DND-41 (cell line): ENCODE measurements around the gene FAM53B.
A peak's percentile ranks its signal among the peaks of the same experiment; 100 is the strongest.

Source experiments
- ATAC-seq: fragments of 200-7000 bp; cut with Tn5 transposase; 3 replicates; pipeline ENCODE4 v1.9.1; 2021; ENCODE audit warnings: low read depth; ENCODE audit not compliant: insufficient read depth
- DNase-seq: peaks from one replicate; pipeline ENCODE4 v3.0.0-alpha.2; 2020
- H2AFZ ChIP-seq: 2 replicates; pipeline ENCODE4 v1.6.0; 2012; ENCODE audit warnings: low read depth, low read length
- H3K27ac ChIP-seq: 2 replicates; pipeline ENCODE4 v1.5.1; 2012; ENCODE audit warnings: low read length, inconsistent platforms
- H3K27me3 ChIP-seq: fragments of 200-600 bp; sonication (generic); 2 replicates; pipeline ENCODE4 v1.6.0; 2012; ENCODE audit warnings: low read length, mild to moderate bottlenecking, inconsistent platforms; ENCODE audit not compliant: insufficient read depth, poor library complexity
- H3K36me3 ChIP-seq: 2 replicates; pipeline ENCODE4 v1.5.1; 2012; ENCODE audit warnings: low read length, inconsistent platforms; ENCODE audit not compliant: insufficient read depth
- H3K4me1 ChIP-seq: 2 replicates; pipeline ENCODE4 v1.5.1; 2012; ENCODE audit warnings: mild to moderate bottlenecking, low read length; ENCODE audit not compliant: insufficient read depth
- H3K4me2 ChIP-seq: 2 replicates; pipeline ENCODE4 v1.6.0; 2012; ENCODE audit warnings: mild to moderate bottlenecking, moderate library complexity, low read length, inconsistent platforms; ENCODE audit not compliant: insufficient read depth
- H3K4me3 ChIP-seq, 2 experiments: fragments of 200-600 bp in 1 of 2; shearing (Covaris generic) in 1 of 2; 2 replicates each; pipeline ENCODE4 v1.5.1; 2012 to 2016; ENCODE audit warnings: inconsistent platforms in 2 of 2, low read length in 2 of 2, mild to moderate bottlenecking in 2 of 2, low read depth in 1 of 2, moderate library complexity in 1 of 2
- H3K79me2 ChIP-seq: 2 replicates; pipeline ENCODE4 v1.6.0; 2012; ENCODE audit warnings: low read length, inconsistent platforms; ENCODE audit not compliant: insufficient read depth
- H3K9ac ChIP-seq: 2 replicates; pipeline ENCODE4 v1.6.0; 2012; ENCODE audit warnings: low read depth, mild to moderate bottlenecking, inconsistent platforms, low read length, moderate library complexity
- H3K9me3 ChIP-seq: 2 replicates; pipeline ENCODE4 v1.5.1; 2012; ENCODE audit warnings: low read length, moderate library complexity, mild to moderate bottlenecking, inconsistent platforms; ENCODE audit not compliant: insufficient read depth, severe bottlenecking
- H4K20me1 ChIP-seq: 2 replicates; pipeline ENCODE4 v1.6.0; 2012; ENCODE audit warnings: low read length; ENCODE audit not compliant: insufficient read depth
- CTCF ChIP-seq: IDR thresholded peaks from 2 replicates; pipeline ENCODE4 v1.5.1; 2012; ENCODE audit warnings: borderline replicate concordance, low read length, moderate library complexity, mild to moderate bottlenecking; ENCODE audit not compliant: poor library complexity, severe bottlenecking; ENCODE audit errors: extremely low read depth
- EZH2 ChIP-seq: IDR thresholded peaks from 3 replicates; pipeline ENCODE4 v1.6.1; 2012; ENCODE audit warnings: borderline replicate concordance, low read depth, mild to moderate bottlenecking, moderate library complexity, low read length, inconsistent platforms; ENCODE audit not compliant: severe bottlenecking

Gene FAM53B

GRCh38 chr10:124681091-124681490 lies 63.1 kb downstream of the FAM53B start:
- H4K20me1 ChIP-seq, result peaks cover 3% of the 10 kb centered on the region; the same call in 1 of the 2 replicates
- H3K4me2 ChIP-seq, result no peak overlapping the region
- H3K9me3 ChIP-seq, result no peaks in the 10 kb centered on the region
- DNase-seq (no peak), ATAC-seq (no peak)
- H3K27ac ChIP-seq, result peak overlapping the region; percentile 96
- no peak overlapping the region for H2AFZ ChIP-seq
- H3K9ac ChIP-seq, result no peak overlapping the region
- peaks cover 96% of the 10 kb centered on the region for H3K4me1 ChIP-seq
- H3K36me3 ChIP-seq, result peaks cover 78% of the 10 kb centered on the region
- no peak overlapping the region for H3K4me3 ChIP-seq
- peaks cover 93% of the 10 kb centered on the region for H3K79me2 ChIP-seq
- TF ChIP-seq EZH2, result no peak
- no peak for TF ChIP-seq CTCF
- H3K27me3 ChIP-seq, result no peaks in the 10 kb centered on the region

- Histone ChIP-seq H4K20me1 (peaks cover 4% of the 10 kb centered on the region; the same call in 1 of the 2 replicates), H3K27ac (peak overlapping the region; percentile 96), H3K36me3 (peaks cover 82% of the 10 kb centered on the region), H3K9me3 (no peaks in the 10 kb centered on the region), H3K27me3 (no peaks in the 10 kb centered on the region), H3K4me1 (peaks cover 94% of the 10 kb centered on the region), H3K9ac (no peak overlapping the region), H3K79me2 (peaks cover 93% of the 10 kb centered on the region), H2AFZ (no peak overlapping the region), H3K4me3 (no peak overlapping the region), H3K4me2 (no peak overlapping the region)
- TF ChIP-seq EZH2, result no peak
- TF ChIP-seq CTCF, result no peak
- ATAC-seq (no peak), DNase-seq (no peak)
Measured at GRCh38 chr10:124680675-124681074, 63.5 kb downstream of the FAM53B start.

DNA sequence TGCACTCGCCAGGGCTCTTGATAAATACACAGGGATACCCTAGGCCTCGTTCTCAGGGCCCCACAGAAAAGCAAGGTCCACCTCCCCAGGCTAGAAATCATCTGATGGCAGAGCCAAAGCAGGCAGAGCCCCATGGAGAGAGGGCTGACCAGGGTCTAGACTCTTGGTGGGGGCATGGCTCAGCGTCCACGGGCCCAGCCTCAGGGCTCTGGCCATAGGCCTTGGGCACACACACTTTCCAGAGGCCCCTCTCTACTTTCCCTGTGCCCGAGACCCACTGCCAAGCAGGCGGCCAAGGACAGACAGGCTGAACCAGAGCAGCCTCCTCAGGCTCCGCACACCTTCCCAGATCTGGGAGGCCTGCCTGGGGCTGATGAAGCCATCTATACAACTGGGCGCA lies 64.8 kb downstream of the FAM53B start:
- no peak for DNase-seq
- no peaks in the 10 kb centered on the region for H3K9me3 ChIP-seq
- peak overlapping the region; percentile 50 for H3K4me2 ChIP-seq
- peak overlapping the region; percentile 96 for H3K27ac ChIP-seq
- H2AFZ ChIP-seq, result no peak overlapping the region
- H4K20me1 ChIP-seq, result peaks cover 15% of the 10 kb centered on the region; the same call in 1 of the 2 replicates
- peak; percentile 44 for ATAC-seq
- H3K4me1 ChIP-seq, result peaks cover 88% of the 10 kb centered on the region
- TF ChIP-seq EZH2 (no peak), CTCF (no peak)
- H3K9ac ChIP-seq, result peak overlapping the region; percentile 56
- no peaks in the 10 kb centered on the region for H3K27me3 ChIP-seq
- H3K4me3 ChIP-seq, result peak overlapping the region in 1 of 2 experiments; percentile 18; a peak in 1 of 4 replicates
- peaks cover 92% of the 10 kb centered on the region for H3K36me3 ChIP-seq
- H3K79me2 ChIP-seq, result peaks cover 93% of the 10 kb centered on the region
